ENCODE results near the gene AHNAK.

- no peak for TF ChIP-seq EP300 (IDR thresholded peaks at IDR 0.05)
- TF ChIP-seq, protein P1, sequence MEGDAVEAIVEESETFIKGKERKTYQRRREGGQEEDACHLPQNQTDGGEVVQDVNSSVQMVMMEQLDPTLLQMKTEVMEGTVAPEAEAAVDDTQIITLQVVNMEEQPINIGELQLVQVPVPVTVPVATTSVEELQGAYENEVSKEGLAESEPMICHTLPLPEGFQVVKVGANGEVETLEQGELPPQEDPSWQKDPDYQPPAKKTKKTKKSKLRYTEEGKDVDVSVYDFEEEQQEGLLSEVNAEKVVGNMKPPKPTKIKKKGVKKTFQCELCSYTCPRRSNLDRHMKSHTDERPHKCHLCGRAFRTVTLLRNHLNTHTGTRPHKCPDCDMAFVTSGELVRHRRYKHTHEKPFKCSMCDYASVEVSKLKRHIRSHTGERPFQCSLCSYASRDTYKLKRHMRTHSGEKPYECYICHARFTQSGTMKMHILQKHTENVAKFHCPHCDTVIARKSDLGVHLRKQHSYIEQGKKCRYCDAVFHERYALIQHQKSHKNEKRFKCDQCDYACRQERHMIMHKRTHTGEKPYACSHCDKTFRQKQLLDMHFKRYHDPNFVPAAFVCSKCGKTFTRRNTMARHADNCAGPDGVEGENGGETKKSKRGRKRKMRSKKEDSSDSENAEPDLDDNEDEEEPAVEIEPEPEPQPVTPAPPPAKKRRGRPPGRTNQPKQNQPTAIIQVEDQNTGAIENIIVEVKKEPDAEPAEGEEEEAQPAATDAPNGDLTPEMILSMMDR (IDR thresholded peaks at IDR 0.05), result no peak
Measured at GRCh38 chr11:62416596-62416995, 130.0 kb downstream of the AHNAK start.

Data from stomach (tissue), 4 donors.